GM18951 (cell line): ENCODE results near the gene HOXC9.

Experiments used
- POLR2A ChIP-seq: IDR thresholded peaks from 4 replicates; pipeline ENCODE4 v1.6.1; 2011; ENCODE audit warnings: mild to moderate bottlenecking; ENCODE audit not compliant: insufficient read length, insufficient read depth; ENCODE audit errors: extremely low read depth
- in situ Hi-C: fragments of 300-500 bp; cut with MboI; formaldehyde crosslinking; loops from one replicate; pipeline ENCODE4 v1.12.0; 2022; ENCODE audit warnings: low sequenced_read_pairs, mixed read lengths, inconsistent platforms; ENCODE audit not compliant: unreplicated experiment

Gene HOXC9

GRCh38 chr12:54024127-54024526 is 24.2 kb downstream of the HOXC9 start:
- no peak for TF ChIP-seq POLR2A
- in situ Hi-C loops, result loop anchor here (25.0 kb wide), 1 partner anchor 338 kb away; the partner anchor contains the start of gene GPR84

- in situ Hi-C loops, result loop anchor here (25.0 kb wide), 1 partner anchor 338 kb away; the partner anchor contains the start of gene GPR84
- TF ChIP-seq POLR2A, result no peak
These were observed 24.8 kb downstream of the HOXC9 start for GRCh38 chr12:54024581-54025305.

- in situ Hi-C loops, result no loop called here
- no peak for TF ChIP-seq POLR2A
These were observed 25.8 kb downstream of the HOXC9 start for GRCh38 chr12:54025499-54026405.

- in situ Hi-C loops, result no loop called here
- TF ChIP-seq POLR2A, result no peak
These were observed 26.9 kb downstream of the HOXC9 start for GRCh38 chr12:54026640-54027441.

- TF ChIP-seq POLR2A, result no peak
- in situ Hi-C loops, result no loop called here
These were observed 27.5 kb downstream of the HOXC9 start for GRCh38 chr12:54027442-54027786.

- in situ Hi-C loops, result no loop called here
These were observed 28.6 kb downstream of the HOXC9 start, which contains the start of gene HOXC6 for GRCh38 chr12:54028314-54029201. Gene HOXC6, plus strand, starts transcription at chr12:54028440. Its CDS starts 82 bp downstream, at chr12:54028522.

GRCh38 chr12:54029529-54030441 is 29.8 kb downstream of the HOXC9 start:
- in situ Hi-C loops, result loop anchor here (5.0 kb wide), 1 partner anchor 163 kb away; no protein-coding TSS in a partner anchor
- TF ChIP-seq POLR2A, result no peak

More at GRCh38 chr12:54028314-54029201, 28.6 kb downstream of the HOXC9 start, which contains the start of gene HOXC6:
- TF ChIP-seq POLR2A, result no peak

GRCh38 chr12:54030442-54030801 is 30.5 kb downstream of the HOXC9 start:
- TF ChIP-seq POLR2A, result no peak
- in situ Hi-C loops, result loop anchor here (5.0 kb wide), 1 partner anchor 162 kb away; no protein-coding TSS in a partner anchor

GRCh38 chr12:54030889-54031471 is 31.0 kb downstream of the HOXC9 start:
- in situ Hi-C loops, result loop anchor here (5.0 kb wide), 1 partner anchor 161 kb away; no protein-coding TSS in a partner anchor
- TF ChIP-seq POLR2A, result no peak

GRCh38 chr12:54031480-54031879 is 31.5 kb downstream of the HOXC9 start:
- TF ChIP-seq POLR2A, result no peak
- in situ Hi-C loops, result loop anchor here (5.0 kb wide), 1 partner anchor 161 kb away; no protein-coding TSS in a partner anchor

GRCh38 chr12:54032086-54032619 is 32.2 kb downstream of the HOXC9 start:
- in situ Hi-C loops, result loop anchor here (5.0 kb wide), 1 partner anchor 160 kb away; no protein-coding TSS in a partner anchor
- no peak for TF ChIP-seq POLR2A
